GM23248 (cell line): ENCODE measurements around the gene TTF1. TPM values are rescaled to one million over a fixed set of nuclear protein-coding genes. Genes with fewer than 3 reads are reported as not detected.

ENCODE experiments used
- DNase-seq: peaks from one replicate; pipeline ENCODE4 v3.0.0-alpha.2; 2015
- H2AFZ ChIP-seq: fragments of 200-600 bp; sonication (generic); 2 replicates; pipeline ENCODE4 v1.6.1; 2016; ENCODE audit warnings: antibody characterized with exemption
- H3F3A ChIP-seq: fragments of 200-600 bp; sonication (generic); 2 replicates; pipeline ENCODE4 v1.6.1; 2016; ENCODE audit warnings: mild to moderate bottlenecking, antibody characterized with exemption, mixed run types; ENCODE audit not compliant: insufficient read depth
- H3K27ac ChIP-seq: fragments of 200-600 bp; sonication (generic); 2 replicates; pipeline ENCODE4 v1.5.1; 2016; ENCODE audit warnings: mild to moderate bottlenecking
- H3K27me3 ChIP-seq: fragments of 200-600 bp; sonication (generic); replicated peaks from 2 replicates; pipeline ENCODE4 v1.6.1; 2016; ENCODE audit warnings: mild to moderate bottlenecking; ENCODE audit not compliant: insufficient read depth
- H3K36me3 ChIP-seq: fragments of 200-600 bp; sonication (generic); 2 replicates; pipeline ENCODE4 v1.6.1; 2016; ENCODE audit warnings: low read depth, mild to moderate bottlenecking
- H3K4me1 ChIP-seq: fragments of 200-600 bp; sonication (generic); 2 replicates; pipeline ENCODE4 v1.6.1; 2016; ENCODE audit warnings: mild to moderate bottlenecking; ENCODE audit not compliant: insufficient read depth
- H3K4me2 ChIP-seq: fragments of 200-600 bp; sonication (generic); one replicate; pipeline ENCODE4 v1.6.1; 2016; ENCODE audit warnings: mild to moderate bottlenecking; ENCODE audit not compliant: unreplicated experiment
- H3K4me3 ChIP-seq: fragments of 200-600 bp; sonication (generic); 2 replicates; pipeline ENCODE4 v1.5.1; 2016; ENCODE audit warnings: mild to moderate bottlenecking
- H3K79me2 ChIP-seq: fragments of 200-600 bp; sonication (generic); 2 replicates; pipeline ENCODE4 v1.6.1; 2016; ENCODE audit warnings: mild to moderate bottlenecking; ENCODE audit not compliant: insufficient read depth
- H3K9ac ChIP-seq: fragments of 200-600 bp; sonication (generic); 2 replicates; pipeline ENCODE4 v1.6.1; 2016; ENCODE audit warnings: mild to moderate bottlenecking
- H3K9me2 ChIP-seq: fragments of 200-600 bp; sonication (generic); 2 replicates; pipeline ENCODE4 v1.6.1; 2016; ENCODE audit warnings: mixed run types, mild to moderate bottlenecking, moderate library complexity; ENCODE audit not compliant: insufficient read depth
- H3K9me3 ChIP-seq: fragments of 200-600 bp; sonication (generic); one replicate; pipeline ENCODE4 v1.6.1; 2017; ENCODE audit warnings: low read depth
- H4K20me1 ChIP-seq: fragments of 200-600 bp; sonication (generic); 2 replicates; pipeline ENCODE4 v1.6.0; 2016; ENCODE audit not compliant: insufficient read depth
- EZH2 ChIP-seq: fragments of 200-600 bp; sonication (generic); IDR thresholded peaks from 2 replicates; pipeline ENCODE4 v1.6.1; 2018; ENCODE audit warnings: antibody characterized with exemption, mild to moderate bottlenecking; ENCODE audit not compliant: insufficient read depth, poor library complexity, severe bottlenecking
- EZH2phosphoT487 ChIP-seq: fragments of 200-600 bp; sonication (generic); IDR thresholded peaks from 2 replicates; pipeline ENCODE4 v1.6.1; 2018; ENCODE audit warnings: antibody characterized with exemption, moderate library complexity, mild to moderate bottlenecking, low read depth; ENCODE audit not compliant: insufficient read depth
- WGBS, 2 experiments: methylation state at CpG; one replicate each; pipeline ENCODE4 v1.1.6; 2015 to 2017; ENCODE audit warnings: low lambda C conversion rate in 2 of 2, low coverage in 1 of 2; ENCODE audit errors: missing lambda C conversion rate in 2 of 2; 5-methylcytosine and 5-hydroxymethylcytosine counted together
- in situ Hi-C: fragments of 300-500 bp; cut with MboI; formaldehyde crosslinking; loops from 2 replicates; pipeline ENCODE4 v1.15.0; 2020
- polyA plus RNA-seq: library from polyadenylated mRNA; unstranded; fragments of >200 nt; fragmentation: Nextera tagmentation; extraction: Ambion mirVana; gene quantifications from 2 replicates; pipeline ENCODE4 v1.2.1, GENCODE V29; 2016
- small RNA-seq: library from RNA; depleted of rRNA; stranded (forward); fragments of <200 nt; gene quantifications from one replicate; pipeline ENCODE3, GENCODE V24; 2014; ENCODE audit warnings: low read depth, low replicate concordance
- total RNA-seq: library from RNA; depleted of rRNA; stranded (reverse); fragments of >200 nt; shearing (Covaris generic); gene quantifications from 2 replicates; pipeline ENCODE4 v1.2.3, GENCODE V29; 2014; rRNA removed

The TTF1 gene
- total and polyA plus RNA-seq, 2 experiments from 2014 or later, result 5.3 to 6.7 TPM

GRCh38 chr9:132327537-132327936 lies 79.1 kb downstream of the TTF1 start:
- H3K27me3 ChIP-seq, result no peaks in the 10 kb centered on the region
- no peak overlapping the region for H3K4me2 ChIP-seq
- peaks cover 18% of the 10 kb centered on the region; the same call in 1 of the 2 replicates for H3F3A ChIP-seq
- no peak for DNase-seq
- no peaks in the 10 kb centered on the region for H3K9me2 ChIP-seq
- no peak overlapping the region for H3K27ac ChIP-seq
- H3K4me1 ChIP-seq, result no peaks in the 10 kb centered on the region
- H3K79me2 ChIP-seq, result peaks cover 99% of the 10 kb centered on the region
- no peak overlapping the region for H3K9ac ChIP-seq
- H3K9me3 ChIP-seq, result no peaks in the 10 kb centered on the region
- no peak for TF ChIP-seq EZH2phosphoT487
- no peak for TF ChIP-seq EZH2
- H4K20me1 ChIP-seq, result no peaks in the 10 kb centered on the region
- H3K4me3 ChIP-seq, result no peak overlapping the region
- WGBS, 2 experiments, result 97% methylated on average over 6 of the region's 6 CpGs
- no peak overlapping the region for H2AFZ ChIP-seq
- H3K36me3 ChIP-seq, result peaks cover 84% of the 10 kb centered on the region
- in situ Hi-C loops, result loop anchor here (25.0 kb wide), 1 partner anchor 90 kb away; no protein-coding TSS in a partner anchor

Small RNA genes lying within 50 kb of the gene (small RNA-seq; reads per million reads assigned to genes)
- gene RNU5D-2P, result 136 reads per million, percentile 95 among the genes with 10 or more reads in this experiment

Other genes with a start within 250 kb of the TTF1 start
- gene NTNG2, start 244.8 kb downstream of the TTF1 start, total RNA-seq, result 1.5 and 2.5 TPM in 2 replicates
- 0.11 and 0.13 TPM in 2 replicates for gene NTNG2, start 244.8 kb downstream of the TTF1 start, polyA plus RNA-seq
- 47.3 and 65.3 TPM in 2 replicates for gene SETX, start 51.9 kb downstream of the TTF1 start, total RNA-seq
- gene SETX, start 51.9 kb downstream of the TTF1 start, polyA plus RNA-seq, result 14.3 and 15.6 TPM in 2 replicates
- not detected in 2 replicates for gene CFAP77, start 3.4 kb upstream of the TTF1 start, total RNA-seq
- not detected in 2 replicates for gene CFAP77, start 3.4 kb upstream of the TTF1 start, polyA plus RNA-seq
- not detected in 2 replicates for gene BARHL1, start 175.8 kb upstream of the TTF1 start, total RNA-seq
- not detected in 2 replicates for gene BARHL1, start 175.8 kb upstream of the TTF1 start, polyA plus RNA-seq